Brain microvascular endothelial cell (primary cell): Measurements from ENCODE around the gene SRI.

Experiments used
- DNase-seq: peaks from one replicate; pipeline ENCODE4 v3.0.0-alpha.2; 2020
- H3K27ac ChIP-seq: fragments of 250-450 bp; sonication (Bioruptor Pico); 2 replicates; pipeline ENCODE4 v1.5.1; 2020; ENCODE audit warnings: mild to moderate bottlenecking, moderate library complexity
- H3K27me3 ChIP-seq: fragments of 250-450 bp; sonication (Bioruptor Pico); replicated peaks from 2 replicates; pipeline ENCODE4 v1.5.1; 2020; ENCODE audit warnings: mild to moderate bottlenecking
- H3K36me3 ChIP-seq: fragments of 250-450 bp; sonication (Bioruptor Pico); replicated peaks from 2 replicates; pipeline ENCODE4 v1.5.1; 2020; ENCODE audit warnings: mild to moderate bottlenecking
- H3K4me3 ChIP-seq: 2 replicates; pipeline ENCODE4 v1.5.1; 2011; ENCODE audit warnings: low read depth, mild to moderate bottlenecking, control low read depth, low read length, moderate library complexity
- CTCF ChIP-seq: IDR thresholded peaks from 2 replicates; pipeline ENCODE4 v1.5.1; 2011; ENCODE audit warnings: low read depth, mild to moderate bottlenecking, moderate library complexity, low read length, control low read depth, inconsistent platforms; ENCODE audit errors: missing control alignments
- in situ Hi-C: cut with HindIII; loops from 2 replicates; pipeline ENCODE4 v1.10.0; 2017; ENCODE audit warnings: low sequenced_read_pairs, low pct_ligation_motif_present

SRI gene

DNA sequence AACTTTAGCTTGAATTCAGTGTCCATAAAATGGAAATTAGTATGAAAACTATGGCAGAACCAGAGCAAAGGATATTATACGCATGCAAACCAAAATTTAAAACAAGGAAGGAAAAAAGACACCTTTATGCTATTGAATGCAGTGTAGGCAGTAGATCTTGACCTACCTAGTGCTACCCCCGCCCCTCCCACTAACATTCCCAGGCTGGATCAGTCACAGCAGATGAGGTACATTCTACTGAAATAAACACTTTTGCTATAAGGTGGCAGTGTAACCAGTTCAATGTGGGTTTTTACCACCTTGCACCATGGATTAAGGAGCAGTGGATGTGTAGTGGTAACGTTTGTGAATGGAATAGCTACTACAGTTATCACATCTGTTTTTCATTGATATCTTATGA, 27.9 kb downstream of the SRI start:
- Histone ChIP-seq H3K36me3 (no peaks in the 10 kb centered on the region), H3K27me3 (no peaks in the 10 kb centered on the region), H3K27ac (no peak overlapping the region), H3K4me3 (no peak overlapping the region)
- DNase-seq, result no peak
- in situ Hi-C loops, result no loop called here
- TF ChIP-seq CTCF, result no peak

DNA sequence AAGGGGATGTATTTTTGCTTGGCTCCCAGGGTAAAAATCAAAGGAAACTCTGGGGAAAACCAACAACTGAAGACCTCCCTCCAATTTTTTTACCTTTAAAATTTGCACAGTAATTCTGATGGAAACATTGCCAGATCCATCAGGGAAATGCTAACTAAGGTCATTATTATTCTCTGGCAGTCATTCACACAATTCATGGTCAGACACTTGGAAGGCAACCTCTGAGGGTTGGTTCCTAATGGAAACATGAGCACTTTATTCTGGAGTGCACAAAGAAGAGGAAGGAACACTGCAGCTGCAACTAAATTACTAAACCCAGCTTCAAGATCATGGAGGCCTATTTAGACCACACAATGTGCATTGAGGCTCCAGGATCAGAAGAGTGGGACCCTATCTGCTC, 34.2 kb downstream of the SRI start:
- no peaks in the 10 kb centered on the region for H3K27me3 ChIP-seq

DNA sequence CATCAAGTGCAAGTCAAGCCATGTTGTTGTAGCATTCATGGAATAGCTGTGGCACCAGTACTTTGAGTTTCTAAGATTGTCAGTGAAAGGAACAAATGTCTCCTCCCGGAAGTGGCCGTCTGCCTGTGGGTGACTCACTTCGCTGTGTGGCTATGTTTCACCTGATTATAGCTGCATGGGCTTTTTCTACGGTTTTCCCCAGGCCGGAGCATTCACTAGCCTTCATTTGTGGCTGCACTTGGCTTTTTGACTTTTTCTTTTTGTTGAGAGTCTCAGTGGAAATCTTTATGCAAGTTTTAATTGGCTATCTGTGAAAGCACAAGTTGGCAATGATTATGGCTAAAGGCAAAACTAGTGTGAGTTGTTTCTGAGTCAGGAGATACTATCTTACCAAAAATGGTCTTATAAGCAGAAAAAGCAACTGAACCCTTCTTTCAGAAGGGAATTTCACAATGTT, 35.0 kb downstream of the SRI start:
- TF ChIP-seq CTCF, result no peak
- Histone ChIP-seq H3K36me3 (no peaks in the 10 kb centered on the region), H3K27me3 (no peaks in the 10 kb centered on the region), H3K4me3 (no peak overlapping the region), H3K27ac (no peak overlapping the region)
- peak; percentile 8 for DNase-seq
- in situ Hi-C loops, result no loop called here

More for the DNA sequence above, 34.2 kb downstream of the SRI start:
- Histone ChIP-seq H3K27ac (no peak overlapping the region), H3K36me3 (no peaks in the 10 kb centered on the region), H3K4me3 (no peak overlapping the region)
- in situ Hi-C loops, result no loop called here
- no peak for TF ChIP-seq CTCF
- DNase-seq, result no peak

- DNase-seq, result no peak
- Histone ChIP-seq H3K27ac (no peak overlapping the region), H3K27me3 (no peaks in the 10 kb centered on the region), H3K4me3 (no peak overlapping the region), H3K36me3 (no peaks in the 10 kb centered on the region)
- no peak for TF ChIP-seq CTCF
- in situ Hi-C loops, result no loop called here
Measured at GRCh38 chr7:88183051-88183450, 36.8 kb downstream of the SRI start.

DNA sequence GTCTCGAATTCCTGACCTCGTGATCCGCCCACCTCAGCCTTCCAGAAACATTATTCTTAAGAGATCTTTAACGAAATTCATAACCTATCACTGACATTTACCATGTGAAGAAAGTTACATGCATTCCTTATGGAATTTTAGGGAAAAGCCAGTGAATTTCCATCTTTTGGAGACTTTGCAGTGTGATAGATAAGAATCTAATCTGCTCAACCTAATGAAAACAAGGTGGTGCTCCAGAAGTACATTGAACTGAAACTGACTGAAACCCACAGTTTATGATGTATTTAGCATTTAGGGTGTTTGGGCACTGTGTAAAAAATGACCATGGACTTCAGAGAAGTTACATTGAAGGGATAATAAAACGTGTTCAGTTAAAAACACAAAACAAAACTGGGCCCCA, 43.6 kb downstream of the SRI start:
- H3K27me3 ChIP-seq, result no peaks in the 10 kb centered on the region
- in situ Hi-C loops, result no loop called here
- no peaks in the 10 kb centered on the region for H3K36me3 ChIP-seq
- H3K4me3 ChIP-seq, result no peak overlapping the region
- H3K27ac ChIP-seq, result no peak overlapping the region
- no peak for TF ChIP-seq CTCF
- no peak for DNase-seq

DNA sequence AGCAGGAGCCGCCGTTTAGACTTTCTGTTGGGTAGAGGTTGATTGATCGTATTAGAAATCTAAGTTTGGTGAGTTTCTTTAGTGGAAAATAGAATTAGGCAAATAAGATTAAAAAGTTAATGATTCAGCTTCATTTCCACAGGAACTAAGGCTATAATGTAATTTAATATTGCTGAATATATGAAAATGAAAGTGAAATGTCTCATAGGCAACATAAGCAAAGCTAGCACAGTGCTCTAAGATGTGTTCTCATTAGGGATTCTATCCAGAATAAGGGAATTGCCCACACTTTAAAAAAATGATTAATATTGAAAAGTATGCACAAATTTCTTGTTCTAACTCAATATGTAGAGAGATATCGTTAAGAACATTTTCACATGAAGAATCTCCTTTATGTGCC, 47.0 kb downstream of the SRI start:
- Histone ChIP-seq H3K36me3 (no peaks in the 10 kb centered on the region), H3K27me3 (no peaks in the 10 kb centered on the region), H3K4me3 (no peak overlapping the region), H3K27ac (no peak overlapping the region)
- in situ Hi-C loops, result no loop called here
- DNase-seq, result no peak
- TF ChIP-seq CTCF, result no peak
